Heart right ventricle (tissue), 16 donors: Measurements from ENCODE around the gene STRN. TPM values are rescaled to one million over a fixed set of nuclear protein-coding genes. Genes with fewer than 3 reads are reported as not detected.

Source experiments
- ATAC-seq, 8 donors: fragments of 200-7000 bp; cut with Tn5 transposase; one replicate each; pipeline ENCODE4 v1.9.1; 2020; ENCODE audit warnings: mild to moderate bottlenecking in 8 of 8, moderate library complexity in 8 of 8, moderate number of reproducible peaks in 1 of 8
- DNase-seq, 2 donors: peaks; one replicate each; pipeline ENCODE4 v3.0.0-alpha.2; 2020
- H3K27ac ChIP-seq, 10 donors: fragments of 200-600 bp; sonication (generic) in 2 of 10; one replicate each; pipeline versions ENCODE4 v1.5.0 to v1.8.0; 2020 to 2022; ENCODE audit warnings: mild to moderate bottlenecking in 3 of 10
- H3K27me3 ChIP-seq, 7 donors: fragments of 200-600 bp; one replicate each; pipeline ENCODE4 v1.8.0; 2021 to 2022; ENCODE audit warnings: mild to moderate bottlenecking in 2 of 7
- H3K36me3 ChIP-seq, 9 donors: fragments of 200-600 bp; sonication (generic) in 1 of 9; one replicate each; pipeline versions ENCODE4 v1.5.0 to v1.8.0; 2020 to 2022; ENCODE audit warnings: mild to moderate bottlenecking in 2 of 9
- H3K4me1 ChIP-seq, 9 donors: fragments of 200-600 bp; sonication (generic) in 1 of 9; one replicate each; pipeline versions ENCODE4 v1.5.0 to v1.8.0; 2020 to 2022; ENCODE audit warnings: mild to moderate bottlenecking in 4 of 9
- H3K4me3 ChIP-seq, 10 donors: fragments of 200-600 bp; sonication (generic) in 2 of 10; one replicate each; pipeline versions ENCODE4 v1.5.0 to v1.8.0; 2020 to 2022; ENCODE audit warnings: mild to moderate bottlenecking in 7 of 10, moderate library complexity in 2 of 10
- H3K9me3 ChIP-seq, 11 donors: fragments of 200-600 bp in 10 of 11; sonication (generic) in 2 of 11; one replicate each; pipeline versions ENCODE4 v1.5.0 to v1.8.0; 2013 to 2022; ENCODE audit warnings: mild to moderate bottlenecking in 2 of 11, control low read depth in 1 of 11, moderate library complexity in 1 of 11
- WGBS, 2 donors: extraction: QIAGEN DNeasy Blood & Tissue Kit; methylation state at CpG; one replicate each; pipeline ENCODE4 v1.1.7; 2013; ENCODE audit warnings: inconsistent platforms in 1 of 2; 5-methylcytosine and 5-hydroxymethylcytosine counted together
- intact Hi-C, 10 donors: fragments of 100-400 bp; cut with DNase I; formaldehyde crosslinking; loops; one replicate each; pipeline versions ENCODE4 v1.11.1 to v1.14.2; 2022
- polyA plus RNA-seq, 2 donors: library from polyadenylated mRNA; stranded (reverse); fragments of 200-250 nt; gene quantifications; one replicate each; pipeline ENCODE4 v1.2.3, GENCODE V29; 2013
- total RNA-seq, 10 donors: library from RNA; stranded (reverse); fragmentation: NEBNext Ultra II Directional in 3 of 10; extraction: Animal tissue kit (Norgen Biotek cat#: 25700) in 3 of 10; gene quantifications; one replicate each; pipeline versions ENCODE4 v1.2.1 to v1.2.4, GENCODE V29; 2021 to 2023
- TF ChIP-seq, protein P1 (sequence below), 9 donors: fragments of 200-600 bp; sonication (generic) in 2 of 9; IDR thresholded peaks; one replicate each; pipeline versions ENCODE4 v1.5.0 to v1.8.0; 2021 to 2022; ENCODE audit warnings: antibody characterized with exemption in 9 of 9, mild to moderate bottlenecking in 5 of 9, moderate library complexity in 1 of 9
- donor health status: Arrhythmogenic right ventricular cardiomyopathy.
- donor health status: ischemic (EF 13 %, LVEDD 7.1; RV severe dilation, severe dysfunction).
- donor health status: healthy with polysubstance abuse.
- donor health status: DM: no; HTN: yes; CAD: no.
- donor health status: DM: no; HTN: no; CAD: no.
- donor health status: ischemic (EF 25% LVEDD 6.9; RV normal size, moderate dysfunction).
- donor health status: ischemic (EF 25% LVEDD 5.7; RV mildly dilated, moderate dysfunction).
- donor health status: healthy.
- donor health status: DM: yes; HTN: yes; CAD: no.
- donor health status: Ischemic cardiomyopathy.
- donor health status: ischemic (EF 35%, LVEDD 5.7; RV mildly dilated, moderate dysfunction).
- donor health status: nonischemic (EF 11% LVEDD 7.7; RV severe dilation, severe dysfunction).
- donor health status: DM: yes; HTN: yes; CAD: no.
- donor health status: PGD.
- donor health status: ischemic (EF 29% LVEDD 5.4; RV normal size, mild dysfunction).
- donor health status: nonischemic (EF 23%, LVEDD 6.1; RV moderate dilation, normal function).

Gene STRN
- total and polyA plus RNA-seq, 12 donors: 8.6 to 102 (median 61.8) TPM

GRCh38 chr2:36798724-36799123 is 167.6 kb downstream of the STRN start:
- Histone ChIP-seq H3K36me3 (no peaks in the 10 kb centered on the region), H3K4me1 (no peaks in the 10 kb centered on the region), H3K4me3 (no peak overlapping the region), H3K27ac (no peak overlapping the region), H3K9me3 (peaks cover 0 to 8% (median 0%) of the 10 kb centered on the region in 11 donors), H3K27me3 (peaks cover 0 to 11% (median 0%) of the 10 kb centered on the region in 7 donors)
- DNase-seq (no peak), ATAC-seq (no peak)
- WGBS, 2 donors: 81 to 83% methylated on average over 3 of the region's 3 CpGs
- TF ChIP-seq, protein P1, sequence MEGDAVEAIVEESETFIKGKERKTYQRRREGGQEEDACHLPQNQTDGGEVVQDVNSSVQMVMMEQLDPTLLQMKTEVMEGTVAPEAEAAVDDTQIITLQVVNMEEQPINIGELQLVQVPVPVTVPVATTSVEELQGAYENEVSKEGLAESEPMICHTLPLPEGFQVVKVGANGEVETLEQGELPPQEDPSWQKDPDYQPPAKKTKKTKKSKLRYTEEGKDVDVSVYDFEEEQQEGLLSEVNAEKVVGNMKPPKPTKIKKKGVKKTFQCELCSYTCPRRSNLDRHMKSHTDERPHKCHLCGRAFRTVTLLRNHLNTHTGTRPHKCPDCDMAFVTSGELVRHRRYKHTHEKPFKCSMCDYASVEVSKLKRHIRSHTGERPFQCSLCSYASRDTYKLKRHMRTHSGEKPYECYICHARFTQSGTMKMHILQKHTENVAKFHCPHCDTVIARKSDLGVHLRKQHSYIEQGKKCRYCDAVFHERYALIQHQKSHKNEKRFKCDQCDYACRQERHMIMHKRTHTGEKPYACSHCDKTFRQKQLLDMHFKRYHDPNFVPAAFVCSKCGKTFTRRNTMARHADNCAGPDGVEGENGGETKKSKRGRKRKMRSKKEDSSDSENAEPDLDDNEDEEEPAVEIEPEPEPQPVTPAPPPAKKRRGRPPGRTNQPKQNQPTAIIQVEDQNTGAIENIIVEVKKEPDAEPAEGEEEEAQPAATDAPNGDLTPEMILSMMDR (IDR thresholded peaks at IDR 0.05): no peak
- intact Hi-C loops: no loop called here

DNA sequence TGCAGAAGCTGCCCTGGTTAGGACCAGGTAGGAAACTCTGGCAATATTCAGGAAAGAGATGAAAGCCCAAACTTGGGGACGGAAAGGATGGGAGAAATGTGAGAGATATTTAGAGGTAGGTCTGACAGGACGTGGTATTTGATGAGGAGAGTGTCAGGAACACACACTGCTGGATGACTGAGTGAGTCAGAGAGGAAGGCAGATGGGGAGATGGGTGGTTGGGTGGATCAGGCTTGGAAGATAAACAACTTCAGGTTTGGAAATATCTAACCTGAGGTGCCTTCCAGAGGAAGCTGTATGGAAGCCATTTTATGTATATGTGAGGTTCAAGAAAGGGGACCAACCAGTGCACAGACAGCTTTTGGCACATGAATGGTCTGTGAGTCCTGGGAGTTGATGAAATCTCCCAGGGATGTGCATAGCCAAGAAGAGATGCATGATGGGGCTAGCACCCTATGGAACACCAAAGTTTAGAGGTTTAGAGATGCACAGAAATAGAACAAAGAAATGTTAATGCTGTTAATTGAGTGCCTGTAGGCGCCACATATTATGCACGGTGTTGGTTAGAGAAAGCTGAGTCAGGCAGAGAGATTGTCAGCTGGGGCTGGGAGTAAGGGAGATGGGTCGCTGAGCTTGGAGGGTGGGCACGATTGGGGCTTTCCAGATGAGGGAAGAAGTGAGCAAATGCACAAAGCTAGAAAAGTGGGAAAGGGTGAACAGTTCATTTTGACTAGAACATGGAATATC is 168.8 kb downstream of the STRN start:
- no peak for ATAC-seq
- Histone ChIP-seq H3K4me1 (no peaks in the 10 kb centered on the region), H3K27me3 (peaks cover 0 to 11% (median 0%) of the 10 kb centered on the region in 7 donors), H3K27ac (no peak overlapping the region), H3K36me3 (no peaks in the 10 kb centered on the region), H3K9me3 (no peaks in the 10 kb centered on the region), H3K4me3 (no peak overlapping the region)
- intact Hi-C loops: no loop called here
- no peak for DNase-seq
- TF ChIP-seq, protein P1 (IDR thresholded peaks at IDR 0.05): no peak
- WGBS, 2 donors: 61 to 66% methylated on average over 6 of the region's 6 CpGs

Other genes starting within 250 kb of the STRN start
- 10 to 100 TPM; 14.7 to 27.4 (median 18.2) TPM for gene HEATR5B, start 117.8 kb upstream of the STRN start, total RNA-seq
- 10 to 100 TPM in 1 of 2 donors, 1 to 10 TPM in 1; 3.7 to 10.6 TPM for gene HEATR5B, start 117.8 kb upstream of the STRN start, polyA plus RNA-seq
- gene GPATCH11, start 118.0 kb upstream of the STRN start, total RNA-seq: 1 to 10 TPM; 3.9 to 6.1 (median 5.7) TPM
- gene GPATCH11, start 118.0 kb upstream of the STRN start, polyA plus RNA-seq: 1 to 10 TPM; 2.6 to 4.0 TPM
- gene EIF2AK2, start 190.4 kb upstream of the STRN start, total RNA-seq: 10 to 100 TPM; 18.6 to 31.1 (median 24.2) TPM
- gene EIF2AK2, start 190.4 kb upstream of the STRN start, polyA plus RNA-seq: 1 to 10 TPM; 2.4 to 5.7 TPM
- not detected for gene SULT6B1, start 222.1 kb upstream of the STRN start, total RNA-seq
- not detected for gene SULT6B1, start 222.1 kb upstream of the STRN start, polyA plus RNA-seq
- 10 to 100 TPM; 54.2 to 68.2 (median 60.3) TPM for gene CEBPZOS, start 230.0 kb upstream of the STRN start, total RNA-seq
- gene CEBPZOS, start 230.0 kb upstream of the STRN start, polyA plus RNA-seq: 100 to 1,000 TPM in 1 of 2 donors, 10 to 100 TPM in 1; 27.3 to 190 TPM